ENCODE results near the gene RPL3.

RPL3 gene

GRCh38 chr22:39319284-39320022 lies at the start of gene RPL3:
Gene RPL3 (minus strand): TSS chr22:39319623. CDS start chr22:39319597, 26 bp downstream.
- CTCF ChIA-PET = interaction anchor here (0.7 to 1.7 kb wide), 3 partner anchors 12 to 24 kb away, joined by 3 to 7 read pairs (median 7); no protein-coding TSS in a partner anchor
- TF ChIP-seq SP1 (IDR thresholded peaks at IDR 0.05) (no peak), ARNT (IDR thresholded peaks at IDR 0.05) (peak; percentile 77; the same call in 1 of the 2 replicates), PKNOX1 (IDR thresholded peaks at IDR 0.05) (no peak; the same call in 1 of the 2 replicates), LEF1 (IDR thresholded peaks at IDR 0.05; ENCODE audit: borderline replicate concordance) (peak; percentile 90; the same call in 1 of the 2 replicates), BHLHE40 (IDR thresholded peaks at IDR 0.05; ENCODE audit: borderline replicate concordance) (no peak), L3MBTL2 (conservative IDR thresholded peaks at IDR 0.05) (peak; percentile 47; the same call in 1 of the 2 replicates), FOXK2 (IDR thresholded peaks at IDR 0.05) (no peak), FOXA1 (IDR thresholded peaks at IDR 0.05) (no peak), SUZ12 (IDR thresholded peaks at IDR 0.05) (no peak), NFRKB (IDR thresholded peaks at IDR 0.05) (peak; percentile 66; the same call in 1 of the 2 replicates), FOXM1 (IDR thresholded peaks at IDR 0.05; ENCODE audit: borderline replicate concordance) (peak; percentile 33; the same call in 1 of the 2 replicates), CTBP1 (IDR thresholded peaks at IDR 0.05; ENCODE audit: borderline replicate concordance) (peak; percentile 75; the same call in 1 of the 2 replicates), HDGF (IDR thresholded peaks at IDR 0.05; ENCODE audit: borderline replicate concordance) (no peak), ELF4 (IDR thresholded peaks at IDR 0.05) (peak; percentile 99), ZNF384 (IDR thresholded peaks at IDR 0.05) (no peak), TARDBP (IDR thresholded peaks at IDR 0.05) (no peak)

GRCh38 chr22:39369186-39369585 lies 49.8 kb upstream of the RPL3 start:
- no peak for DNase-seq (ENCODE audit: extremely low spot score)
- ChIA-PET POLR2A (interaction anchor here (1.0 to 3.2 kb wide), 2 partner anchors 25 to 49 kb away, joined by 3 to 14 read pairs; partner anchors contain the start of gene RPL3), CTCF (no interaction called here)
- TF ChIP-seq TARDBP (IDR thresholded peaks at IDR 0.05) (no peak), FOXM1 (IDR thresholded peaks at IDR 0.05; ENCODE audit: borderline replicate concordance) (no peak), FOXK2 (IDR thresholded peaks at IDR 0.05) (no peak), L3MBTL2 (conservative IDR thresholded peaks at IDR 0.05) (no peak), SP1 (IDR thresholded peaks at IDR 0.05) (no peak), NFRKB (IDR thresholded peaks at IDR 0.05) (no peak)

More at GRCh38 chr22:39319284-39320022, at the start of gene RPL3:
- POLR2A ChIA-PET = interaction anchor here (0.6 to 7.7 kb wide), 108 partner anchors 8 to 1051 kb away, joined by 3 to 176 read pairs (median 5); partner anchors contain the start of genes ATF4, CBX7, JOSD1 and MIEF1
- DNase-seq (ENCODE audit: extremely low spot score) = peak; percentile 97

- ChIA-PET POLR2A (interaction anchor here (3.2 kb wide), 1 partner anchor 49 kb away, joined by 14 read pairs; the partner anchor contains the start of gene RPL3), CTCF (no interaction called here)
- TF ChIP-seq FOXK2 (IDR thresholded peaks at IDR 0.05) (no peak), ZNF384 (IDR thresholded peaks at IDR 0.05) (no peak), LEF1 (IDR thresholded peaks at IDR 0.05; ENCODE audit: borderline replicate concordance) (no peak), FOXA1 (IDR thresholded peaks at IDR 0.05) (no peak), FOXM1 (IDR thresholded peaks at IDR 0.05; ENCODE audit: borderline replicate concordance) (no peak), ARNT (IDR thresholded peaks at IDR 0.05) (no peak), L3MBTL2 (conservative IDR thresholded peaks at IDR 0.05) (no peak), HDGF (IDR thresholded peaks at IDR 0.05; ENCODE audit: borderline replicate concordance) (no peak), SUZ12 (IDR thresholded peaks at IDR 0.05) (no peak), BHLHE40 (IDR thresholded peaks at IDR 0.05; ENCODE audit: borderline replicate concordance) (no peak), TARDBP (IDR thresholded peaks at IDR 0.05) (no peak), NFRKB (IDR thresholded peaks at IDR 0.05) (no peak), PKNOX1 (IDR thresholded peaks at IDR 0.05) (no peak), CTBP1 (IDR thresholded peaks at IDR 0.05; ENCODE audit: borderline replicate concordance) (no peak), ELF4 (IDR thresholded peaks at IDR 0.05) (no peak)
- no peak for DNase-seq (ENCODE audit: extremely low spot score)
These were observed 49.1 kb upstream of the RPL3 start for GRCh38 chr22:39368461-39368911.

GRCh38 chr22:39367035-39367434 lies 47.6 kb upstream of the RPL3 start:
- ChIA-PET CTCF (no interaction called here), POLR2A (interaction anchor here (0.7 kb wide), 1 partner anchor 33 kb away, joined by 3 read pairs; the partner anchor contains the start of gene TAB1)
- no peak for DNase-seq (ENCODE audit: extremely low spot score)
- TF ChIP-seq HDGF (IDR thresholded peaks at IDR 0.05; ENCODE audit: borderline replicate concordance) = no peak
- TF ChIP-seq L3MBTL2 (conservative IDR thresholded peaks at IDR 0.05) = no peak
- TF ChIP-seq PKNOX1 (IDR thresholded peaks at IDR 0.05) = no peak
- TF ChIP-seq SUZ12 (IDR thresholded peaks at IDR 0.05) = no peak
- TF ChIP-seq ZNF384 (IDR thresholded peaks at IDR 0.05) = no peak
- no peak for TF ChIP-seq NFRKB (IDR thresholded peaks at IDR 0.05)
- TF ChIP-seq FOXM1 (IDR thresholded peaks at IDR 0.05; ENCODE audit: borderline replicate concordance) = no peak
- no peak for TF ChIP-seq ELF4 (IDR thresholded peaks at IDR 0.05)
- TF ChIP-seq BHLHE40 (IDR thresholded peaks at IDR 0.05; ENCODE audit: borderline replicate concordance) = no peak

- TF ChIP-seq SP1 (IDR thresholded peaks at IDR 0.05) (no peak), ARNT (IDR thresholded peaks at IDR 0.05) (no peak), NFRKB (IDR thresholded peaks at IDR 0.05) (no peak), ZNF384 (IDR thresholded peaks at IDR 0.05) (no peak), SUZ12 (IDR thresholded peaks at IDR 0.05) (no peak), FOXA1 (IDR thresholded peaks at IDR 0.05) (no peak), TARDBP (IDR thresholded peaks at IDR 0.05) (no peak), FOXM1 (IDR thresholded peaks at IDR 0.05; ENCODE audit: borderline replicate concordance) (no peak), BHLHE40 (IDR thresholded peaks at IDR 0.05; ENCODE audit: borderline replicate concordance) (no peak), L3MBTL2 (conservative IDR thresholded peaks at IDR 0.05) (no peak), HDGF (IDR thresholded peaks at IDR 0.05; ENCODE audit: borderline replicate concordance) (no peak), LEF1 (IDR thresholded peaks at IDR 0.05; ENCODE audit: borderline replicate concordance) (no peak), FOXK2 (IDR thresholded peaks at IDR 0.05) (no peak), ELF4 (IDR thresholded peaks at IDR 0.05) (no peak), CTBP1 (IDR thresholded peaks at IDR 0.05; ENCODE audit: borderline replicate concordance) (no peak), PKNOX1 (IDR thresholded peaks at IDR 0.05) (no peak)
- POLR2A ChIA-PET = interaction anchor here (0.8 to 1.0 kb wide), 2 partner anchors 34 to 47 kb away, joined by 3 read pairs; partner anchors contain the start of gene TAB1
- DNase-seq (ENCODE audit: extremely low spot score) = no peak
These were observed 46.0 kb upstream of the RPL3 start for GRCh38 chr22:39365492-39365780.

More at GRCh38 chr22:39365492-39365780, 46.0 kb upstream of the RPL3 start:
- CTCF ChIA-PET = no interaction called here

Measured in HEK293T (cell line).